Hindlimb muscle (tissue), 1 donor: ENCODE measurements around the gene CNGA3. TPM values are rescaled to one million over a fixed set of nuclear protein-coding genes. Genes with fewer than 3 reads are reported as not detected.
"Not testable (repeated sequence)": the region's sequence is repeated elsewhere in the genome, so short reads cannot be mapped to it uniquely, and the experiment has no call there.

Experiments used
- DNase-seq: peaks from one replicate; pipeline ENCODE4 v3.0.0-alpha.2; 2013
- polyA plus RNA-seq: library from polyadenylated mRNA; unstranded; fragments of 120-200 nt; gene quantifications from one replicate; pipeline ENCODE4 v1.2.1, GENCODE V29; 2013; ENCODE audit not compliant: insufficient read length

The CNGA3 gene
- 0.57 TPM for polyA plus RNA-seq

- peak; percentile 26 for DNase-seq
Observed at GRCh38 chr2:98346311-98347236, at the start of gene CNGA3. Gene CNGA3, plus strand, starts transcription at chr2:98346456. Its CDS starts 23,520 bp downstream, at chr2:98369976.

- DNase-seq = no peak
Observed at GRCh38 chr2:98297817-98298682, 48.2 kb upstream of the CNGA3 start.

- DNase-seq = no peak
Observed at GRCh38 chr2:98298683-98299164, 47.5 kb upstream of the CNGA3 start.

GRCh38 chr2:98299211-98299905 is 46.9 kb upstream of the CNGA3 start:
- no peak for DNase-seq

GRCh38 chr2:98300141-98300874 is 45.9 kb upstream of the CNGA3 start:
- DNase-seq = no peak

GRCh38 chr2:98301469-98301868 is 44.8 kb upstream of the CNGA3 start:
- DNase-seq = no peak

- DNase-seq = not testable (repeated sequence)
Observed at GRCh38 chr2:98307131-98307696, 39.0 kb upstream of the CNGA3 start.

GRCh38 chr2:98308068-98308467 is 38.2 kb upstream of the CNGA3 start:
- no peak for DNase-seq

- DNase-seq = no peak
Observed at GRCh38 chr2:98308532-98308931, 37.7 kb upstream of the CNGA3 start.

- DNase-seq = no peak
Observed at GRCh38 chr2:98309580-98309979, 36.7 kb upstream of the CNGA3 start.

GRCh38 chr2:98310010-98310409 is 36.2 kb upstream of the CNGA3 start:
- no peak for DNase-seq

GRCh38 chr2:98311090-98311489 is 35.2 kb upstream of the CNGA3 start:
- DNase-seq = no peak

- DNase-seq = no peak
Observed at GRCh38 chr2:98311771-98312545, 34.3 kb upstream of the CNGA3 start.

GRCh38 chr2:98313492-98314250 is 32.6 kb upstream of the CNGA3 start:
- no peak for DNase-seq

- DNase-seq = no peak
Observed at GRCh38 chr2:98314251-98314650, 32.0 kb upstream of the CNGA3 start.

- DNase-seq = no peak
Observed at GRCh38 chr2:98315957-98316356, 30.3 kb upstream of the CNGA3 start.

- DNase-seq = no peak
Observed at GRCh38 chr2:98317214-98317613, 29.0 kb upstream of the CNGA3 start.

GRCh38 chr2:98320171-98320570 is 26.1 kb upstream of the CNGA3 start:
- DNase-seq = not testable (repeated sequence)

- DNase-seq = no peak
Observed at GRCh38 chr2:98324181-98324580, 22.1 kb upstream of the CNGA3 start.

GRCh38 chr2:98327776-98328175 is 18.5 kb upstream of the CNGA3 start:
- DNase-seq = no peak
